PC-9 (cell line): ENCODE results near the gene KLHL30.

ENCODE experiments used
- CTCF ChIP-seq: fragments of 200-600 bp; sonication (generic); conservative IDR thresholded peaks from 2 replicates; pipeline ENCODE4 v1.6.1; 2017; ENCODE audit warnings: mixed run types, antibody characterized with exemption, mild to moderate bottlenecking, moderate library complexity
- EZH2 ChIP-seq: fragments of 200-600 bp; sonication (generic); IDR thresholded peaks from 2 replicates; pipeline ENCODE4 v1.8.0; 2017; ENCODE audit warnings: antibody characterized with exemption, low read depth

GRCh38 chr2:238137885-238138284, 583 bp upstream of the KLHL30 start:
- no peak for TF ChIP-seq CTCF
- TF ChIP-seq EZH2, result no peak
